GM12878 (cell line): ENCODE results near the gene NINJ1. TPM values are rescaled to one million over a fixed set of nuclear protein-coding genes. Genes with fewer than 3 reads are reported as not detected.

ENCODE experiments used
- ATAC-seq: fragments of 200-7000 bp; cut with Tn5 transposase; 3 replicates; pipeline ENCODE4 v1.9.1; 2020; ENCODE audit warnings: mild to moderate bottlenecking, moderate library complexity
- BruUV-seq: library from RNA; stranded (reverse); fragments of 400-500 nt; replicated peaks from 2 replicates; lab custom pipeline; 2021; lab: Mats Ljungman, UMichigan
- CTCF ChIA-PET: fragments of 300-600 bp; sonication (Branson Sonifier 250); formaldehyde crosslinking; extraction: SDS; loops from one replicate; lab custom pipeline; 2021; ENCODE audit warnings: inconsistent platforms; lab: Yijun Ruan, JAX
- POLR2A ChIA-PET: fragments of 350-600 bp; formaldehyde crosslinking; extraction: SDS; loops from one replicate; lab custom pipeline; 2021; ENCODE audit warnings: inconsistent platforms; lab: Charles Lee
- RAD21 ChIA-PET: fragments of 300-600 bp; sonication (Branson Sonifier 250); formaldehyde crosslinking; loops from one replicate; lab custom pipeline; 2023; ENCODE audit warnings: antibody characterized with exemption; ENCODE audit not compliant: unreplicated experiment; lab: Charles Lee
- SMC1A ChIA-PET: fragments of 300-600 bp; sonication (Branson Sonifier 250); formaldehyde crosslinking; loops from one replicate; lab custom pipeline; 2023; ENCODE audit not compliant: unreplicated experiment, uncharacterized antibody; lab: Charles Lee
- DNase-seq: peaks from one replicate; pipeline ENCODE4 v3.0.0-alpha.2; 2011; ENCODE audit warnings: low read depth, low spot score
- FAIRE-seq: peaks from 3 replicates; lab custom pipeline; 2011; peaks lifted over from hg19 to GRCh38; lab: Jason Lieb, UNC
- H2AFZ ChIP-seq: 2 replicates; pipeline ENCODE4 v1.6.0; 2011; ENCODE audit warnings: low read depth, low read length, control low read depth; ENCODE audit not compliant: control insufficient read depth
- H3K27ac ChIP-seq: 2 replicates; pipeline ENCODE4 v1.5.1; 2011; ENCODE audit warnings: control low read depth; ENCODE audit not compliant: control insufficient read depth, insufficient read depth
- H3K27me3 ChIP-seq, 2 experiments: replicated peaks in 1 of 2; 2 replicates each; pipeline versions ENCODE4 v1.6.0 to v1.6.1; 2011; ENCODE audit warnings: low read length in 1 of 2; ENCODE audit not compliant: control insufficient read depth in 2 of 2, insufficient read depth in 2 of 2
- H3K36me3 ChIP-seq, 2 experiments: 2 replicates each; pipeline ENCODE4 v1.5.1; 2011; ENCODE audit warnings: low read length in 1 of 2; ENCODE audit not compliant: control insufficient read depth in 2 of 2, insufficient read depth in 2 of 2
- H3K4me1 ChIP-seq: 2 replicates; pipeline ENCODE4 v1.6.1; 2011; ENCODE audit warnings: mild to moderate bottlenecking, low read length, moderate library complexity, mixed read lengths; ENCODE audit not compliant: control insufficient read depth, insufficient read depth
- H3K4me2 ChIP-seq: 2 replicates; pipeline ENCODE4 v1.6.0; 2011; ENCODE audit warnings: control low read depth; ENCODE audit not compliant: control insufficient read depth, insufficient read depth
- H3K4me3 ChIP-seq: fragments of 200-600 bp; sonication (generic); 2 replicates; pipeline ENCODE4 v1.5.1; 2016
- H3K79me2 ChIP-seq: 2 replicates; pipeline ENCODE4 v1.6.0; 2011; ENCODE audit warnings: low read length; ENCODE audit not compliant: control insufficient read depth, insufficient read depth
- H3K9ac ChIP-seq: 2 replicates; pipeline ENCODE4 v1.8.0; 2011; ENCODE audit warnings: low read length, control low read depth, mixed read lengths; ENCODE audit not compliant: control insufficient read depth, insufficient read depth
- H3K9me3 ChIP-seq: replicated peaks from 3 replicates; pipeline ENCODE4 v1.5.1; 2011; ENCODE audit warnings: mild to moderate bottlenecking, low read length; ENCODE audit not compliant: control insufficient read depth, insufficient read depth
- H4K20me1 ChIP-seq: 2 replicates; pipeline ENCODE4 v1.6.0; 2011; ENCODE audit not compliant: control insufficient read depth, insufficient read depth
- CHD1 ChIP-seq: IDR thresholded peaks from 2 replicates; pipeline ENCODE4 v1.6.1; 2012; ENCODE audit warnings: low read depth, low read length, improper control_type of control experiment
- ETV6 ChIP-seq, 2 experiments: fragments of 450-650 bp in 1 of 2; IDR thresholded peaks in 1 of 2; conservative IDR thresholded peaks in 1 of 2; 2 replicates each; pipeline ENCODE4 v1.6.1; 2014; ENCODE audit warnings: antibody characterized with exemption in 1 of 2, borderline replicate concordance in 1 of 2, low read depth in 1 of 2, mild to moderate bottlenecking in 1 of 2, moderate library complexity in 1 of 2
- NR2F1 ChIP-seq: fragments of 450-650 bp; conservative IDR thresholded peaks from 2 replicates; pipeline ENCODE4 v1.6.1; 2017; ENCODE audit warnings: mild to moderate bottlenecking
- SREBF2 ChIP-seq: IDR thresholded peaks from 2 replicates; pipeline ENCODE4 v1.6.1; 2012; ENCODE audit warnings: mild to moderate bottlenecking, low read length
- ZNF274 ChIP-seq: IDR thresholded peaks from one replicate; pipeline ENCODE4 v1.8.0; 2011; ENCODE audit not compliant: insufficient read length, insufficient read depth
- WGBS: methylation state at CpG from one replicate; pipeline ENCODE4 v1.1.6; 2016; ENCODE audit warnings: low lambda C conversion rate; ENCODE audit not compliant: insufficient replicate concordance, insufficient coverage; ENCODE audit errors: missing lambda C conversion rate; 5-methylcytosine and 5-hydroxymethylcytosine counted together
- in situ Hi-C: fragments of 300-500 bp; cut with MboI; formaldehyde crosslinking; loops from 9 replicates; pipeline ENCODE4 v1.14.3; 2018; ENCODE audit warnings: mixed read lengths
- intact Hi-C: fragments of 100-400 bp; cut with micrococcal nuclease; formaldehyde crosslinking; loops from one replicate; pipeline ENCODE4 v1.14.2; 2022; ENCODE audit not compliant: unreplicated experiment
- polyA plus RNA-seq, 11 experiments: library from polyadenylated mRNA; depleted of rRNA in 4 of 11; unstranded in 6 of 11; stranded (reverse) in 5 of 11; fragments of >200 nt; fragmentation: Nextera tagmentation in 4 of 11; fragmentation: Illumina TruSeq in 1 of 11; extraction: Ambion mirVana in 4 of 11; extraction: Trizol in 1 of 11; gene quantifications; 1 replicate in 1 of 11; 2 replicates in 10 of 11; pipeline versions ENCODE4 v1.2.1 to v1.2.3, GENCODE V29; 2011 to 2016; ENCODE audit warnings: inconsistent platforms in 2 of 11, missing spikeins in 2 of 11, low read depth in 1 of 11
- total RNA-seq, 4 experiments: library from RNA; depleted of rRNA in 3 of 4; stranded (reverse); fragments of >200 nt in 3 of 4; fragmentation: Illumina TruSeq in 1 of 4; extraction: Trizol in 1 of 4; gene quantifications; 2 replicates each; pipeline versions ENCODE4 v1.2.1 to v1.2.3, GENCODE V29; 2013 to 2021

The NINJ1 gene
- total and polyA plus RNA-seq, 10 of the 15 experiments (the other 5 are each of a cell fraction or from before 2014, with no cell fraction given): 0.64 to 33.5 (median 17.1) TPM

DNA sequence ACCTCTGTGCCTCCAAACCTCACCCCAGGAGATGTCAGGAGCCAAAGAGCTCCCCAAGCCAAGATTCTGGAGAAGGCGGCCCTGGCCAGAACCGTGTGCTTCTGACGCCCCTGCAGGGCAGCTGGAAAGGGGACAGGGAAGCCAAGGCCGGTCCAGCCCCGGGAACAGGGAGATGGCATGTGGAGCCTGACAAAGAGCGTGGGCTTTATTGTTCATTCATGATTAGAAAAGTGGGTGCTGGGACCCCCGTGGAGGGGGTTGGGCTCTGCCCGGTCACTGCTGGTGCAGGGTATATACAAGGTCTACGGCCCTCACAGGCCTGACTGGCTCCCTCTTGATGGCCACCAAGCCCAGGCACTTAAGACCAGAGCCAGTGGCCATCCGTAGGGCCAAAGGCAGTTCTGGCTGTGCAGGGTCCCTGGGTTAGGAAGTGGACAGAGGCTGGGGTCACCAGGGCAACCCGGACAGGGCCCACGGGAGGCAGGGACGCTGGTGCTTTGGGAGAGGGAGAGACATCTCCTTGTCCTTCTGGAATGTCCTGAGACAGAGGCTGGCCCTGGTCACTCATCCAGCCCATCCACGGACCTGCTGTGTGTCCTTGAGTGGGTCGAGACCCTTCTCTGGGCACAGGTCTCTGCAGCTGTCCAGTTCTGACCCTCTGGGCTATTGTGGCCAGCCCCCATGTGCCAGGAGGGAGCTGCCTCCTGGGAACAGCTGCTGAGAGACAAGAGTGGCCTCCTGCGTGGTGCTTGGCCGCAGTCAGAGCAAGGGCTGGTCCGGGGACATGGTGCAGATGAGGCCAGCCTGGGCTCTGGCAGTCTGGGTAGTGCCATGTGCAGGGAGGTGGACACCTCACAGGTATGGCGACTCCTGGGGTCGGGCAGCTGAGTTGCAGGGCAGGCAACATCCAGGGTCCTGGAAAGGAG lies 12.5 kb downstream of the NINJ1 start:
- Histone ChIP-seq H3K4me1 (peaks cover 12% of the 10 kb centered on the region), H2AFZ (no peak overlapping the region), H3K9ac (no peak overlapping the region), H3K79me2 (no peaks in the 10 kb centered on the region), H3K36me3 (peaks cover 0 to 9% of the 10 kb centered on the region in 2 experiments; a peak in 2 of 4 replicates), H4K20me1 (no peaks in the 10 kb centered on the region), H3K27ac (no peak overlapping the region), H3K4me3 (no peak overlapping the region), H3K9me3 (no peaks in the 10 kb centered on the region), H3K4me2 (no peak overlapping the region), H3K27me3 (no peaks in the 10 kb centered on the region)
- no peak for DNase-seq
- intact Hi-C loops (no loop called here), in situ Hi-C loops (no loop called here)
- CTCF ChIA-PET: no interaction called here
- RAD21 ChIA-PET: no interaction called here
- POLR2A ChIA-PET: interaction anchor here (0.9 kb wide), 1 partner anchor 66 kb away, joined by 3 read pairs; no protein-coding TSS in a partner anchor
- FAIRE-seq: no peak
- no peak for TF ChIP-seq ETV6 (conservative IDR thresholded peaks at IDR 0.05 in 1 of 2, IDR thresholded peaks at IDR 0.05 in 1 of 2; ENCODE audit: borderline replicate concordance in 1 of 2, low read depth in 1 of 2)
- TF ChIP-seq ZNF274: no peak
- 0 out of 2 replicates have a peak, but pooled peaks have one; percentile 17 for TF ChIP-seq NR2F1
- TF ChIP-seq SREBF2: no peak
- no peak for TF ChIP-seq CHD1
- ATAC-seq: no peak
- 77% methylated on average over 20 of the region's 20 CpGs for WGBS
- SMC1A ChIA-PET: no interaction called here
- no TSS peak for BruUV-seq
